Tibial nerve (tissue), 4 donors: ENCODE measurements around the gene KATNBL1.

Experiments used
- CTCF ChIP-seq, 5 experiments: fragments of 200-600 bp in 3 of 5; fragments of 450-650 bp in 2 of 5; sonication (generic) in 3 of 5; IDR thresholded peaks; one replicate each; pipeline ENCODE4 v1.5.1; 2016 to 2019; ENCODE audit warnings: antibody characterized with exemption in 5 of 5, mild to moderate bottlenecking in 3 of 5, moderate library complexity in 2 of 5
- EP300 ChIP-seq, 2 donors: sonication (generic); formaldehyde crosslinking; IDR thresholded peaks; one replicate each; pipeline ENCODE4 v1.6.1; 2017; ENCODE audit warnings: antibody characterized with exemption in 2 of 2, mild to moderate bottlenecking in 1 of 2
- POLR2A ChIP-seq, 2 donors: fragments of 450-650 bp; IDR thresholded peaks; one replicate each; pipeline ENCODE4 v1.6.1; 2017; ENCODE audit warnings: antibody characterized with exemption in 2 of 2, mild to moderate bottlenecking in 2 of 2, moderate library complexity in 2 of 2

GRCh38 chr15:34107315-34107714, 102.6 kb downstream of the KATNBL1 start:
- no peak for TF ChIP-seq CTCF (IDR thresholded peaks at IDR 0.05)
- TF ChIP-seq EP300 (IDR thresholded peaks at IDR 0.05), result no peak
- no peak for TF ChIP-seq POLR2A (IDR thresholded peaks at IDR 0.05)
